ENCODE measurements around the gene CHSY1.

Gene CHSY1

DNA sequence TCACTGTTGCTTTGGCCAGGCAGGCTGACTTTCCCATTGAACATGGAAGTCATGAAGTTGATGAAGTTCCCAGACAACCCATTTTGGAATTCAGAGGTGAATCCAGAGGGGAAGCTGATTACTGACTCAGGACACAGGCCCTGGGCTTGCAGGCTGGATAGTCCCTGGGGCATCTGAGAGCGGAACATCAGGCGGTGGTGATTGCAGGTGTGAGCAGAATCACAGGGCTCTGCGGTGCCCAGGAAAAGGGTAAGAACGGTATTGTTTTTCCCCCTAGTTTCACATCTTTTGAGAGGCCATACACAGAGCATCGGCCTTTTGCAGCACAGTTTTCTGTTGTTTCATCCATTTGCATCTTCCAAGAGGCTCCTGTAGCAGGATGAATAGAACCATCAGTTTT is 104.7 kb downstream of the CHSY1 start:
- no peak for DNase-seq (ENCODE audit: low read depth)
- no peak for TF ChIP-seq CTCF (conservative IDR thresholded peaks at IDR 0.05; ENCODE audit: low read length)
- H3K4me3 ChIP-seq (ENCODE audit: low read length): no peak overlapping the region

GRCh38 chr15:101146118-101146702 is 105.6 kb downstream of the CHSY1 start:
- no peak for DNase-seq (ENCODE audit: low read depth)
- TF ChIP-seq CTCF (conservative IDR thresholded peaks at IDR 0.05; ENCODE audit: low read length): no peak
- H3K4me3 ChIP-seq (ENCODE audit: low read length): no peak overlapping the region

GRCh38 chr15:101145362-101145761 is 106.5 kb downstream of the CHSY1 start:
- no peak for DNase-seq (ENCODE audit: low read depth)
- no peak for TF ChIP-seq CTCF (conservative IDR thresholded peaks at IDR 0.05; ENCODE audit: low read length)
- H3K4me3 ChIP-seq (ENCODE audit: low read length): no peak overlapping the region

- DNase-seq (ENCODE audit: low read depth): no peak
- TF ChIP-seq CTCF (conservative IDR thresholded peaks at IDR 0.05; ENCODE audit: low read length): no peak
- no peak overlapping the region for H3K4me3 ChIP-seq (ENCODE audit: low read length)
These were observed 108.5 kb downstream of the CHSY1 start for GRCh38 chr15:101143321-101143720.

GRCh38 chr15:101142711-101143110 is 109.1 kb downstream of the CHSY1 start:
- H3K4me3 ChIP-seq (ENCODE audit: low read length): no peak overlapping the region
- DNase-seq (ENCODE audit: low read depth): no peak
- no peak for TF ChIP-seq CTCF (conservative IDR thresholded peaks at IDR 0.05; ENCODE audit: low read length)

DNA sequence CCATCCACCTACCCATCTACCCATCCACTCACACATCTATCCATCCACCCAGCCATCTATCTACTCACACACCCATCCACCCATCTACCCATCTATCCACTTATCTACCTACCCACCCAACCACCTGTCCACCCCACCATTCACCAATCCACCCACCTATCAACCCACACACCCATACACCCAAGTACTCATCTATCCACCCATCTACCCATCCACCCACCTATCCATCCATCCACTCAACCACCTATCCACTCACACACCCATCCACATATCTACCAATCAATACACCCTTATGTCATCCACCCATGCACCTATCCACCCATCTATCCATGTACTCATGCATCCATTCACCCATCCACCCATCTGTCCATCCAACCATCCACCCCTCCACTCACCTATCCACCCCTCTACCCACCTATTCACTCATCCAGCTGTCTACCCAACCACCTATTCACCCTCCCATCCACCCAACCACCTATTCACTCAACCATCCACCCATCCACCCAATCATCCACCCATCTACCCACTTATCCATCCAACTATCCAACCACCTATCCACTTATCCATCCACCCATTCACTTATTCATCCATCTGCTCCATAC is 109.8 kb downstream of the CHSY1 start:
- H3K4me3 ChIP-seq (ENCODE audit: low read length): no peak overlapping the region
- TF ChIP-seq CTCF (conservative IDR thresholded peaks at IDR 0.05; ENCODE audit: low read length): no peak
- DNase-seq (ENCODE audit: low read depth): no peak

- H3K4me3 ChIP-seq (ENCODE audit: low read length): no peak overlapping the region
- DNase-seq (ENCODE audit: low read depth): no peak
- no peak for TF ChIP-seq CTCF (conservative IDR thresholded peaks at IDR 0.05; ENCODE audit: low read length)
These were observed 111.2 kb downstream of the CHSY1 start for GRCh38 chr15:101140697-101141065.
